Measurements from ENCODE around the gene GARNL3. TPM values are rescaled to one million over a fixed set of nuclear protein-coding genes. Genes with fewer than 3 reads are reported as not detected.

Gene GARNL3
- total and polyA plus RNA-seq, 11 donors, result 7.1 to 60.4 (median 20.3) TPM

- no peaks in the 10 kb centered on the region for H3K27me3 ChIP-seq
- no peaks in the 10 kb centered on the region for H3K9me3 ChIP-seq
- intact Hi-C loops (cut with DNase I), result no loop called here
- peaks cover 0 to 24% (median 4%) of the 10 kb centered on the region in 12 donors for H3K4me1 ChIP-seq
- peak in 1 of 4 donors; percentile 44 for ATAC-seq
- no peak overlapping the region for H3K27ac ChIP-seq
- no peak overlapping the region for H3K4me3 ChIP-seq
- peaks cover 0 to 49% (median 22%) of the 10 kb centered on the region in 9 donors for H3K36me3 ChIP-seq
- no peak for TF ChIP-seq POLR2A (IDR thresholded peaks at IDR 0.05)
- TF ChIP-seq, protein P1, sequence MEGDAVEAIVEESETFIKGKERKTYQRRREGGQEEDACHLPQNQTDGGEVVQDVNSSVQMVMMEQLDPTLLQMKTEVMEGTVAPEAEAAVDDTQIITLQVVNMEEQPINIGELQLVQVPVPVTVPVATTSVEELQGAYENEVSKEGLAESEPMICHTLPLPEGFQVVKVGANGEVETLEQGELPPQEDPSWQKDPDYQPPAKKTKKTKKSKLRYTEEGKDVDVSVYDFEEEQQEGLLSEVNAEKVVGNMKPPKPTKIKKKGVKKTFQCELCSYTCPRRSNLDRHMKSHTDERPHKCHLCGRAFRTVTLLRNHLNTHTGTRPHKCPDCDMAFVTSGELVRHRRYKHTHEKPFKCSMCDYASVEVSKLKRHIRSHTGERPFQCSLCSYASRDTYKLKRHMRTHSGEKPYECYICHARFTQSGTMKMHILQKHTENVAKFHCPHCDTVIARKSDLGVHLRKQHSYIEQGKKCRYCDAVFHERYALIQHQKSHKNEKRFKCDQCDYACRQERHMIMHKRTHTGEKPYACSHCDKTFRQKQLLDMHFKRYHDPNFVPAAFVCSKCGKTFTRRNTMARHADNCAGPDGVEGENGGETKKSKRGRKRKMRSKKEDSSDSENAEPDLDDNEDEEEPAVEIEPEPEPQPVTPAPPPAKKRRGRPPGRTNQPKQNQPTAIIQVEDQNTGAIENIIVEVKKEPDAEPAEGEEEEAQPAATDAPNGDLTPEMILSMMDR (IDR thresholded peaks at IDR 0.05), result no peak
- no peak for DNase-seq
- WGBS, 4 donors, result 76 to 83% (median 82%) methylated on average over 7 of the region's 7 CpGs
Measured at GRCh38 chr9:127366594-127366993, 102.0 kb downstream of the GARNL3 start.

DNA sequence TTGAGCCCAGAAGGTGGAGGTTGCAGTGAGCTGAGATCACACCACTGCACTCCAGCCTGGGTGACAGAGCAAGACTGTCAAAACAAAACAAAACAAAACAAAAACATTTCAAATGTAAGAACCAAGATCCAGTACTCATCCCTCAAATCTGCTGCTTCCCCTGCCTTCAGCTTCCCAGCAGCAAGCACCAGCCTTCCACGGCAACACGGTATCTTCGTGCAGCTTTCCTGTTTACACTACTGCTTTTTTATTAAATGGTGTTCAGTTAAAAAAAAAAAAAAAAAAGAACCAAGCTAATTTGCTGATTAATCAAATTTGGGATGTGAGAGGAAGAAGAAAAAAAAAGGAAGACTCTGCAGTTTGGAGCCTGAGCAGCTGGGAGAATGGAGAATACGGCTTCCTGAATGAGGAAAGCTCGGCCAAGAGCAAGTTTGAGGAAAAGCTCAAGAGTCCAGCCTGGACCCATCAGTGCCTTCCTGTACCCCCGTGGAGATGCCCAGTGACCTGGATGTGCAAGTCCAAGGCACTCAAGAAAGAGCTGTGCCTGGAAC is 104.4 kb downstream of the GARNL3 start:
- Histone ChIP-seq H3K36me3 (peaks cover 0 to 37% (median 14%) of the 10 kb centered on the region in 9 donors), H3K9me3 (no peaks in the 10 kb centered on the region), H3K4me3 (peak overlapping the region in 1 of 12 donors; percentile 16), H3K27me3 (no peaks in the 10 kb centered on the region), H3K27ac (peak overlapping the region in 1 of 12 donors; percentile 66), H3K4me1 (peaks cover 0 to 24% (median 4%) of the 10 kb centered on the region in 12 donors)
- DNase-seq, result no peak
- WGBS, 4 donors, result 44 to 65% (median 59%) methylated on average over 6 of the region's 6 CpGs
- TF ChIP-seq POLR2A (IDR thresholded peaks at IDR 0.05), result no peak
- TF ChIP-seq, protein P1 (IDR thresholded peaks at IDR 0.05), result no peak
- intact Hi-C loops (cut with DNase I), result no loop called here
- peak in 1 of 4 donors; percentile 45 for ATAC-seq

DNA sequence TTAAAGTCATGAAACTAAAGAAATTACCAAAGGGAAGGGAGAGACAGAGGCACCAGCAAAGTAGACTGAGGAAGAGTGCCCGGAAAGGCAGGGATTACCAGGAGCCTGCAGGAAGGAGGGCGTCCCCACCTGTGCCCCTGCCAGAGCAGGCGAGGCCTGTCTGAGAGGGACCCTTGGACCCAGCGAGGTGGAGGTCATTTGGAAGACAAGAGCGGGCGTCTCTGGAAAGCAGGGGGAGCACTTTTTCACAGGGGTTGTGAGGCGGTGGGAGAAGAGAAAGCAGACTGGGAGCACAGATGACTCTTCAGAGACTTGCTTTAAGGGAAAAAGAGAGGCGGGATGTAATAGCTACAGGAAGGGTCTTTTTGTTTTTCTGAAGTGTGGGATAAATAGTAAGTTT is 104.9 kb downstream of the GARNL3 start:
- ATAC-seq (no peak), DNase-seq (no peak)
- no peak for TF ChIP-seq POLR2A (IDR thresholded peaks at IDR 0.05)
- TF ChIP-seq, protein P1 (IDR thresholded peaks at IDR 0.05), result no peak
- intact Hi-C loops (cut with DNase I), result no loop called here
- no peaks in the 10 kb centered on the region for H3K27me3 ChIP-seq
- peaks cover 0 to 24% (median 4%) of the 10 kb centered on the region in 12 donors for H3K4me1 ChIP-seq
- no peak overlapping the region for H3K4me3 ChIP-seq
- H3K27ac ChIP-seq, result peak overlapping the region in 1 of 12 donors; percentile 66
- peaks cover 0 to 32% (median 11%) of the 10 kb centered on the region in 9 donors for H3K36me3 ChIP-seq
- no peaks in the 10 kb centered on the region for H3K9me3 ChIP-seq
- 91 to 96% (median 93%) methylated on average over 8 of the region's 8 CpGs for WGBS, 4 donors

GRCh38 chr9:127370147-127370579 is 105.6 kb downstream of the GARNL3 start:
- DNase-seq, result no peak
- WGBS, 4 donors, result 26 to 42% (median 28%) methylated on average over 7 of the region's 7 CpGs
- H3K27ac ChIP-seq, result peak overlapping the region in 2 of 12 donors; percentile 23 to 34

More at GRCh38 chr9:127370147-127370579, 105.6 kb downstream of the GARNL3 start:
- no peak for TF ChIP-seq POLR2A (IDR thresholded peaks at IDR 0.05)
- TF ChIP-seq, protein P1 (IDR thresholded peaks at IDR 0.05), result no peak
- peaks cover 0 to 24% (median 4%) of the 10 kb centered on the region in 12 donors for H3K4me1 ChIP-seq
- H3K36me3 ChIP-seq, result peaks cover 0 to 24% (median 6%) of the 10 kb centered on the region in 9 donors
- no peaks in the 10 kb centered on the region for H3K9me3 ChIP-seq
- no peaks in the 10 kb centered on the region for H3K27me3 ChIP-seq
- no peak overlapping the region for H3K4me3 ChIP-seq
- peak in 3 of 4 donors; percentile 29 to 47 (median 31) for ATAC-seq
- intact Hi-C loops (cut with DNase I), result no loop called here

Measured in heart left ventricle (tissue), 16 donors.